HG03565 (cell line): Measurements from ENCODE around the gene EEF1AKMT4.
A peak's percentile ranks its signal among the peaks of the same experiment; 100 is the strongest.

Source experiments
- ATAC-seq: cut with Tn5 transposase; IDR thresholded peaks from one replicate; pipeline ENCODE4 v1.9.1; 2021; ENCODE audit warnings: mild to moderate bottlenecking, moderate library complexity; ENCODE audit not compliant: unreplicated experiment

EEF1AKMT4 gene

GRCh38 chr3:184298759-184299487 is 49.5 kb downstream of the EEF1AKMT4 start, which contains the start of gene PSMD2:
TSS of gene PSMD2 (plus strand) at chr3:184299241. CDS start at chr3:184299267, 26 bp downstream.
- ATAC-seq: peak; percentile 77

GRCh38 chr3:184299488-184300377 is 50.3 kb downstream of the EEF1AKMT4 start:
- no peak for ATAC-seq

GRCh38 chr3:184300378-184300720 is 50.9 kb downstream of the EEF1AKMT4 start:
- no peak for ATAC-seq

GRCh38 chr3:184305577-184305976 is 56.1 kb downstream of the EEF1AKMT4 start:
- ATAC-seq: no peak

- no peak for ATAC-seq
Observed at GRCh38 chr3:184306341-184306972, 57.0 kb downstream of the EEF1AKMT4 start.

GRCh38 chr3:184307915-184308314 is 58.4 kb downstream of the EEF1AKMT4 start:
- no peak for ATAC-seq
